DND-41 (cell line): Measurements from ENCODE around the gene TMCC1.

ENCODE experiments used
- CTCF ChIP-seq: IDR thresholded peaks from 2 replicates; pipeline ENCODE4 v1.5.1; 2012; ENCODE audit warnings: borderline replicate concordance, low read length, moderate library complexity, mild to moderate bottlenecking; ENCODE audit not compliant: poor library complexity, severe bottlenecking; ENCODE audit errors: extremely low read depth
- EZH2 ChIP-seq: IDR thresholded peaks from 3 replicates; pipeline ENCODE4 v1.6.1; 2012; ENCODE audit warnings: borderline replicate concordance, low read depth, mild to moderate bottlenecking, moderate library complexity, low read length, inconsistent platforms; ENCODE audit not compliant: severe bottlenecking

DNA sequence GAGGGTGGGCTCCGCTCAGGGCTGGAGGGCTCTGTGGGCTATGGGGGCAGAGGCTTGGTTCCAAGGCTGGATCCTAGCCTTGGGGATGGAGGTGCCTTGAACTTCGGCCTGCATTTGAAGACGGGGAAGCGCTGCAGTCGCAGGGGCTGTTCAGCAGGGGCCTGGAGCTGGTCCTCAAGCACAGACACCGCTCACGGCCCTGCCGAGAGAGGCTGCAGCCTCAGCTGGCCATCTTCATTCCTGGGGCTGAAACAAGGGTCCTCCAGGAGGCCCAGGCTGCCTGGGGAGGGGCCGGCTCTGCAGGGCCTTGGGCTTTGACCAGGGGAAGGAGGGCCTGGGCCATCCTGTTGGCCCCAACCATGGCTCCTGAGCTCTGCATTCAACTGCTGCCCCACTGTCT lies 261.5 kb downstream of the TMCC1 start:
- TF ChIP-seq CTCF (no peak), EZH2 (no peak)
